ENCODE data around the gene ERGIC2.
A peak's percentile ranks its signal among the peaks of the same experiment; 100 is the strongest.

Gene ERGIC2

GRCh38 chr12:29425722-29426121, 44.8 kb upstream of the ERGIC2 start:
- TF ChIP-seq CTCF (IDR thresholded peaks at IDR 0.05; ENCODE audit: control insufficient read depth, extremely low read depth, insufficient read depth), result no peak
- DNase-seq (ENCODE audit: low read depth), result peak; percentile 21
- no peak overlapping the region for H3K4me3 ChIP-seq (ENCODE audit: low read depth, low read length)

- TF ChIP-seq CTCF (IDR thresholded peaks at IDR 0.05; ENCODE audit: control insufficient read depth, extremely low read depth, insufficient read depth), result no peak
- no peak for DNase-seq (ENCODE audit: low read depth)
Observed at GRCh38 chr12:29416748-29417147, 35.8 kb upstream of the ERGIC2 start.

GRCh38 chr12:29415111-29415510, 34.1 kb upstream of the ERGIC2 start:
- no peak for TF ChIP-seq CTCF (IDR thresholded peaks at IDR 0.05; ENCODE audit: control insufficient read depth, extremely low read depth, insufficient read depth)
- no peak for DNase-seq (ENCODE audit: low read depth)
- no peak overlapping the region for H3K4me3 ChIP-seq (ENCODE audit: low read depth, low read length)

More at GRCh38 chr12:29416748-29417147, 35.8 kb upstream of the ERGIC2 start:
- no peak overlapping the region for H3K4me3 ChIP-seq (ENCODE audit: low read depth, low read length)

GRCh38 chr12:29414368-29414767, 33.4 kb upstream of the ERGIC2 start:
- no peak for DNase-seq (ENCODE audit: low read depth)
- H3K4me3 ChIP-seq (ENCODE audit: low read depth, low read length), result no peak overlapping the region
- no peak for TF ChIP-seq CTCF (IDR thresholded peaks at IDR 0.05; ENCODE audit: control insufficient read depth, extremely low read depth, insufficient read depth)

- no peak for TF ChIP-seq CTCF (IDR thresholded peaks at IDR 0.05; ENCODE audit: control insufficient read depth, extremely low read depth, insufficient read depth)
- no peak overlapping the region for H3K4me3 ChIP-seq (ENCODE audit: low read depth, low read length)
- no peak for DNase-seq (ENCODE audit: low read depth)
Observed at GRCh38 chr12:29405561-29405960, 24.6 kb upstream of the ERGIC2 start.

- no peak for DNase-seq (ENCODE audit: low read depth)
- TF ChIP-seq CTCF (IDR thresholded peaks at IDR 0.05; ENCODE audit: control insufficient read depth, extremely low read depth, insufficient read depth), result no peak
Observed at GRCh38 chr12:29403991-29404390, 23.0 kb upstream of the ERGIC2 start.

GRCh38 chr12:29402437-29402836, 21.5 kb upstream of the ERGIC2 start:
- no peak for TF ChIP-seq CTCF (IDR thresholded peaks at IDR 0.05; ENCODE audit: control insufficient read depth, extremely low read depth, insufficient read depth)
- H3K4me3 ChIP-seq (ENCODE audit: low read depth, low read length), result no peak overlapping the region
- DNase-seq (ENCODE audit: low read depth), result no peak

More at GRCh38 chr12:29403991-29404390, 23.0 kb upstream of the ERGIC2 start:
- H3K4me3 ChIP-seq (ENCODE audit: low read depth, low read length), result no peak overlapping the region

Measured in LNCaP clone FGC (cell line).